ENCODE measurements around the gene RPEL1. TPM values are rescaled to one million over a fixed set of nuclear protein-coding genes. Genes with fewer than 3 reads are reported as not detected.
"Not testable (repeated sequence)": the region's sequence is repeated elsewhere in the genome, so short reads cannot be mapped to it uniquely, and the experiment has no call there.

The RPEL1 gene
- total RNA-seq, 2 donors from 2014 or later: not detected

DNA sequence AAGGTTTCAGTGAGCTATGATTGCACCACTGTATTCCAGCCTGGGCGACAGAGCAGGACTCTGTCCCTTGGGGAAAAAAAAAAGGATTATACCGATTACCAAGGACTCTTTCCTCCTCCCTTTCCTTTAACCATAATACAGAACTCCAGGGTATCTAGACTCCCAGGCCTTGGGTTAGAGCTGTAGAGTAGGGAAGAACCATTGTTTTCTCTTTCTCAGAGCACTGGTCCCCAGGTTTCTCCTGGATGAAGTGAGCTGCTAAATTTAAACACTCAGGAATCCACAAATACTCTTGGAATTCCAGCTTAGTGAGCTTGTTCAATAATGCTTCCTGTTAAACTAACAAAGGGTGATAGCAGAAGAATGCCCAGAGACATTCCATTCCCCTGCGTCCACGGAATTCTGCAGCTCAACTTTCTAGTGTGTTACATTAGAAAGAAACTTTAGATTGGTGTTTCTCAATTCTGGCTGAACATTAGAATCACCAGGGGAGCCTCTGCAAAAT, 14.6 kb upstream of the RPEL1 start:
- ATAC-seq: peak; percentile 34
- DNase-seq: no peak
- intact Hi-C loops (cut with DNase I, micrococcal nuclease): no loop called here

GRCh38 chr10:103232131-103232673, 13.5 kb upstream of the RPEL1 start:
- no peak for DNase-seq
- peak; percentile 74 for ATAC-seq
- intact Hi-C loops (cut with DNase I, micrococcal nuclease): no loop called here

DNA sequence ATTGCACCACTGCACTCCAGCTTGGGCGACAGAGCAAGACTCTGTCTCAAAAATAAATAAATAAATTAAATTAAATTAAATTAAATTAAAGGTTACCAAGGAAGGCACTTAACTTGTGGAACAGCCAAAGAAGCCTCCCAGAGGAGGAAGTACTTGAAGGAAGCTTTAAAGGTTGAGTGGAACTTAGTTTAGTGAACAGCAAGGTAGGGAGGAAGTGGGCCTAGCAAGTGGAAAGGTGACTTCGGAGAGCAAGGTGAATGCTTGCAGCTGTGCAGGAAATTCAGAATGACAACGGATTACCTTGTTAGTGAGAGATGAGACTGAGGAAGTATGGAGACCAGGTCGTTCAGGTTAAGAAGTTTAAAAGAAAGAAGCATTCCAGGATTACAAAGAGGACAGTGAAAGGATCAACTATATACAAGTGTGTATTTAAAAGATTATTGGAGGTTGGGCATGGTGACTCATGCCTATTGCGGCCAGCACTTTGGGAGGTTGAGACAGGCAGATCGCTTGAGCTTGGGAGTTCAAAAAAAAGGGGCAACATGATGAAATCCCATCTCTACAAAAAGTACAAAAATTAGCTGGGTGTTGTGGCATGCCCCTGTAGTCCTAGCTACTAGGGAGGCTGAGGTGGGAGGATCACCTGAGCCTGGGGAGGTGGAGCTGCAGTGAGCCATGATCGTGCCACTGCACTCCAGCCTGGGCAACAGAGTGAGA, 12.8 kb upstream of the RPEL1 start:
- ATAC-seq: no peak
- DNase-seq: no peak
- intact Hi-C loops (cut with DNase I, micrococcal nuclease): no loop called here

GRCh38 chr10:103235775-103236174, 9.9 kb upstream of the RPEL1 start:
- intact Hi-C loops (cut with DNase I, micrococcal nuclease): no loop called here
- ATAC-seq: no peak

GRCh38 chr10:103238506-103239252, 7.0 kb upstream of the RPEL1 start:
- ATAC-seq (peak; percentile 56), DNase-seq (peak; percentile 72 to 86)
- intact Hi-C loops (cut with DNase I, micrococcal nuclease): no loop called here

More at GRCh38 chr10:103235775-103236174, 9.9 kb upstream of the RPEL1 start:
- no peak for DNase-seq

- DNase-seq (peak; percentile 87), ATAC-seq (peak; percentile 78)
- intact Hi-C loops (cut with DNase I, micrococcal nuclease): loop anchor here (10.0 kb wide), 1 partner anchor 407 kb away; the partner anchor contains the start of gene CYP17A1 (in 2 of the 2)
These were observed 4.2 kb upstream of the RPEL1 start for GRCh38 chr10:103241262-103242011.

- DNase-seq: peak; percentile 68 to 75
- ATAC-seq: peak; percentile 20
- intact Hi-C loops (cut with DNase I, micrococcal nuclease): loop anchor here (5.0 to 10.0 kb wide), 2 partner anchors 327 to 410 kb away; partner anchors contain the start of genes CNNM2 (in 2 of the 2) and CYP17A1 (in 2 of the 2)
These were observed 918 bp upstream of the RPEL1 start for GRCh38 chr10:103244666-103245271.

DNA sequence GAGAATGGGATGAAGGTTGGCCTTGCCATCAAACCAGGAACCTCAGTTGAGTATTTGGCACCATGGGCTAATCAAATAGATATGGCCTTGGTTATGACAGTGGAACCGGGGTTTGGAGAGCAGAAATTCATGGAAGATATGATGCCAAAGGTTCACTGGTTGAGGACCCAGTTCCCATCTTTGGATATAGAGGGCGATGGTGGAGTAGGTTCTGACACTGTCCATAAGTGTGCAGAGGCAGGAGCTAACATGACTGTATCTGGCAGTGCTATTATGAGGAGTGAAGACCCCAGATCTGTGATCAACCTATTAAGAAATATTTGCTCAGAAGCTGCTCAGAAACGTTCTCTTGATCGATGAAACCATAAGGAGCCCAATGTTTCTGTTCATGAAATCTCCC, 637 bp downstream of the RPEL1 start:
- DNase-seq: no peak
- intact Hi-C loops (cut with DNase I, micrococcal nuclease): loop anchor here (5.0 to 10.0 kb wide), 2 partner anchors 329 to 412 kb away; partner anchors contain the start of genes CNNM2 (in 2 of the 2) and CYP17A1 (in 2 of the 2)
- ATAC-seq: no peak

DNA sequence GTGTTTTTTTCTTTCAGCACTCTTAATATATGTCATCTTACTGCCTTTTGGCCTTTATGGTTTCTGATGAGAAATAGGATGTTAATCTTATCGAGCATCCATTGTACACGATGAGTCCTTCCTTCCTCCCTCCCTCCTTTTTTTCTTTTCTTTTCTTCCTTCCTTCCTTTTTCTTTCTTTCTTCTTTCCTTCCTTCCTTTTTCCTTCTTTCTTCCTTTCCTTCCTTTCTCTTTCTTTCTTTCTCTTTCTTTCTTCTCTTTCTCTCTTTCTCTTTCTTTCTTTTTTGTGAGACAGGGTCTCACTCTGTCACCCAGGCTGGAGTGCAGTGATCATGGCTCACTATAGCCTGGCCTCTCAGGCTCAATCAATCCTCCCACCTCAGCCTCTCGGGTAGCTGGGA, 8.4 kb downstream of the RPEL1 start:
- ATAC-seq (no peak), DNase-seq (no peak)
- intact Hi-C loops (cut with DNase I, micrococcal nuclease): no loop called here

- DNase-seq: no peak
- intact Hi-C loops (cut with DNase I, micrococcal nuclease): no loop called here
- ATAC-seq: no peak
These were observed 9.0 kb downstream of the RPEL1 start for GRCh38 chr10:103254538-103255325.

- no peak for DNase-seq
- intact Hi-C loops (cut with DNase I, micrococcal nuclease): no loop called here
- no peak for ATAC-seq
These were observed 10.9 kb downstream of the RPEL1 start for GRCh38 chr10:103256613-103257012.

- intact Hi-C loops (cut with DNase I, micrococcal nuclease): no loop called here
- DNase-seq (no peak), ATAC-seq (no peak)
These were observed 12.1 kb downstream of the RPEL1 start for GRCh38 chr10:103257812-103258211.

DNA sequence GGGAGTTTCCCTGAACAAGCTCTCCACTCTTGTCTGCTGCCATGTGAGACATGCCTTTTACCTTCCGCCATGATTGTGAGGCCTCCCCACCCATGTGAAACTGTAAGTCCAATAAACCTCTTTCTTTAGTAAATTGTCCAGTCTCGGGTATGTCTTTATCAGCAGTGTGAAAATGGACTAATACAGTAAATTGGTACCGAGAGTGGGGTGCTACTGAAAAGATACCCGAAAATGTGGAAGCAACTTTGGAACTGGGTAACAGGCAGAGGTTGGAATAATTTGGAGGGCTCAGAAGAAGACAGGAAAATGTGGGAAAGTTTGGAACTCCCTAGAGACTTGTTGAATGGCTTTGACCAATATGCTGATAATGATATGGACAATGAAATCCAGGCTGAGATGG, 13.2 kb downstream of the RPEL1 start:
- DNase-seq; ATAC-seq; intact Hi-C loops (cut with DNase I, micrococcal nuclease): not testable (repeated sequence)

DNA sequence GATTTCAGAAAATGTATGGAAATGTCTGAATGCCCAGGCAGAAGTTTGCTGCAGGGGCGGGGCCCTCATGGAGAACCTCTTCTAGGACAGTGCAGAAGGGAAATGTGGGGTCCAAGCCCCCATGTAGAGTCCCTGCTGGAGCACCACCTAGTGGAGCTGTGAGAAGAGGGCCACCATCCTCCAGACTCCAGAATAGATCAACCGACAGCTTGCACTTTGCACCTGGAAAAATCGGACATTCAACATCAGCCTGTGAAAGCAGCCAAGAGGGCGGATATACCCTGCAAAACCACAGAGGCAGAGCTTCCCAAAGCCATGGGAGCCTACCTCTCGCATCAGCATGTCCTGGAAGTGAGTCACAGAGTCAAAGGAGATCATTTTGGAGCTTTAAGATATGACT, 14.3 kb downstream of the RPEL1 start:
- ATAC-seq (no peak), DNase-seq (no peak)
- intact Hi-C loops (cut with DNase I, micrococcal nuclease): no loop called here

DNA sequence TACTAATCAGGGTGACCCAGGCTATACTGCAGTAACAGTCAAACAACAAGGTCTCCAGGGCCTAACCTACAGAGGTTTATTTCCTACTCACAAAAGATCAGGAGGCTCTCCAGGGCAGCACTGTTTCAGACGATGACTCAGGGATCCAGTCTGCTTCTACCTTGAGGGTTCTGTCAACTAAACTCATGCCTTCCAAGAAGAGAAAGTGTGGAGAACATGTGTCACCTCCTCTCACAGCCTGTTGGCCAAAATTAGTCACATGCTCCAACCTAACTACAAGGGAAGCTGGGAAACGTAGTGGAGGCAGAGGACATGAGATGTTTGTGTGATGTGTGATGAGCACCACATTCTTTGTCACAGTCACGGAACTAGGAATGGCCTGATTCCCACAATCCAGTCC, 16.5 kb downstream of the RPEL1 start:
- ATAC-seq: no peak
- intact Hi-C loops (cut with DNase I, micrococcal nuclease): no loop called here
- no peak for DNase-seq

DNA sequence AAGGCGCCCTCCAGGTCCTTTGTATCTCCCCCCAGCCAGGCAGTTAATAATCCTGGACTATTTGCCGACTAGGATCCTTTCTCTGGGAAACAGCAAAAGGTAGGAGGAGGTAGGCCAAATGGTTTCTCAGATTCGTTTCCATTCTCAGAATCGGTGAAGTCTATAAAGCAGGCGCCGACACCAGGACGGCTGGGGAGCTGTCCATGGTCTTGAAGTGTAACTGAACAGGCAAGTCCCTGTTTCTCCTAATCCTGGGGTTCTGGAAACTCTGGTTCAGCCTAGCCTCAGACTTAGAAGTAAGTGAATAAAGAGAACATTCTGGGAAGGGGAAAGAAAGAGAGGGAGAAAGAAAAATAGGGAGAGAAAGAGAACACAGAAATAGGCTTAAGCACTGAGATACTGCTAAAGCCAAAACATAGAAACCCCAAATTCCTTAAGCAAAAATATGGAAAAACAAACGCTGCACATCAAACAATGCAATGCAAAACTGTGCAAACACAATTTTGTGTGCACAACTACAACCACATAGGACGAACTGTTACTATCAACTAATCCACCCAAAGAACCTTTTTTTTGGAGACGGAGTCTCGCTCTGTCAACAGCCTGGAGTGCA, 20.1 kb downstream of the RPEL1 start:
- ATAC-seq: peak; percentile 58
- intact Hi-C loops (cut with DNase I, micrococcal nuclease): no loop called here
- peak in 1 of 2 donors; percentile 62 for DNase-seq

- intact Hi-C loops (cut with DNase I, micrococcal nuclease): no loop called here
- no peak for ATAC-seq
These were observed 27.4 kb downstream of the RPEL1 start for GRCh38 chr10:103273041-103273441.

More at GRCh38 chr10:103273041-103273441, 27.4 kb downstream of the RPEL1 start:
- no peak for DNase-seq

Measured in left colon (tissue), 2 donors.